Measurements from ENCODE around the gene COX11.

DNA sequence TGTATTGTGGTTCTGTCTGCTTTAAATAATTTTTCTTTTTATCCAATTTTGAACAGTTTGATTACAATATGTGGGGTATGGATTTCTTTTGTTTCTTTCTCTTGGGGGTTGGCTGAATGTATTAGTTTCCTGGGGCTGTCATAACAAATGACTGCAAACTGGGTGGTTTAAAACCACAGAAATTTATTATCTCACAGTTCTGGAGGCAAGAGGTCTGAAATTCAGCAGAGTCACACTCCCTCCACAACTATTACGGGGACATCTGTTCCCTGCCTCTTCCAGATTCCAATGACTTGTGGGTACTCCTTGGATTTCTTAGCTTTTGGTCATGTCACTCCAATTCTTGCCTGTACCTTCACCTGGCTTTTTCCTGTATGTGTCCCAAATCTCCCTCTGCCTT is 23.7 kb downstream of the COX11 start:
- TF ChIP-seq, protein P1, sequence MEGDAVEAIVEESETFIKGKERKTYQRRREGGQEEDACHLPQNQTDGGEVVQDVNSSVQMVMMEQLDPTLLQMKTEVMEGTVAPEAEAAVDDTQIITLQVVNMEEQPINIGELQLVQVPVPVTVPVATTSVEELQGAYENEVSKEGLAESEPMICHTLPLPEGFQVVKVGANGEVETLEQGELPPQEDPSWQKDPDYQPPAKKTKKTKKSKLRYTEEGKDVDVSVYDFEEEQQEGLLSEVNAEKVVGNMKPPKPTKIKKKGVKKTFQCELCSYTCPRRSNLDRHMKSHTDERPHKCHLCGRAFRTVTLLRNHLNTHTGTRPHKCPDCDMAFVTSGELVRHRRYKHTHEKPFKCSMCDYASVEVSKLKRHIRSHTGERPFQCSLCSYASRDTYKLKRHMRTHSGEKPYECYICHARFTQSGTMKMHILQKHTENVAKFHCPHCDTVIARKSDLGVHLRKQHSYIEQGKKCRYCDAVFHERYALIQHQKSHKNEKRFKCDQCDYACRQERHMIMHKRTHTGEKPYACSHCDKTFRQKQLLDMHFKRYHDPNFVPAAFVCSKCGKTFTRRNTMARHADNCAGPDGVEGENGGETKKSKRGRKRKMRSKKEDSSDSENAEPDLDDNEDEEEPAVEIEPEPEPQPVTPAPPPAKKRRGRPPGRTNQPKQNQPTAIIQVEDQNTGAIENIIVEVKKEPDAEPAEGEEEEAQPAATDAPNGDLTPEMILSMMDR (IDR thresholded peaks at IDR 0.05), result no peak
- no peak for TF ChIP-seq POLR2A (IDR thresholded peaks at IDR 0.05)

All from breast epithelium (tissue), 3 donors.